ENCODE results near the gene OR4A15. TPM values are rescaled to one million over a fixed set of nuclear protein-coding genes. Genes with fewer than 3 reads are reported as not detected.

Gene OR4A15
- not detected for total RNA-seq

DNA sequence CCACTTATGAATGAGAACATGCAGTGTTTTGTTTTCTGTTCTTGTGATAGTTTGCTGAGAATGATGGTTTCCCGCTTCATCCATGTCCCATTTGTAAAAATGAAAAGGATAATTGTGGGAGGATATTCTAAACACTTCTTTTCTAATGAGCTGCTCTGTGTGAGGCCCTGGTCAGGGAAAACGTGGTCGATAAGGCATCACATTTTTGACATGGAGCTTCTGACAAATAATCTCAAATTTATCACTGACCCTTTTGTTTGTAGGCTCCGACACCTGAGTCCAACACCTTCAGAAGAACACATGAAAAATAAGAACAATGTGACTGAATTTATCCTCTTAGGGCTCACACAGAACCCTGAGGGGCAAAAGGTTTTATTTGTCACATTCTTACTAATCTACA lies at the start of gene OR4A15:
TSS of gene OR4A15 (plus strand) at position 301 of the 400 bp plus-strand sequence. CDS start at position 301, 0 bp downstream.
- H3K9me3 Mint-ChIP-seq, result peaks cover 32% of the 10 kb centered on the region
- no peaks in the 10 kb centered on the region for H3K4me1 Mint-ChIP-seq (ENCODE audit: low read depth)
- ChIA-PET POLR2A (no interaction called here), CTCF (interaction anchor here (2.3 kb wide), 1 partner anchor 16 kb away, joined by 4 read pairs; no protein-coding TSS in a partner anchor)
- H3K36me3 Mint-ChIP-seq (ENCODE audit: low read depth), result no peaks in the 10 kb centered on the region
- intact Hi-C loops (cut with micrococcal nuclease), result loop anchor here (10.0 kb wide), 1 partner anchor 83 kb away; no protein-coding TSS in a partner anchor
- H3K4me3 Mint-ChIP-seq, result no peak within 1 kb of the TSS
- DNase-seq, result no peak
- H3K27ac Mint-ChIP-seq, result no peak within 1 kb of the TSS
- no peaks in the 10 kb centered on the region for H3K27me3 Mint-ChIP-seq
- no peak for ATAC-seq
- TF ChIP-seq, protein P1, sequence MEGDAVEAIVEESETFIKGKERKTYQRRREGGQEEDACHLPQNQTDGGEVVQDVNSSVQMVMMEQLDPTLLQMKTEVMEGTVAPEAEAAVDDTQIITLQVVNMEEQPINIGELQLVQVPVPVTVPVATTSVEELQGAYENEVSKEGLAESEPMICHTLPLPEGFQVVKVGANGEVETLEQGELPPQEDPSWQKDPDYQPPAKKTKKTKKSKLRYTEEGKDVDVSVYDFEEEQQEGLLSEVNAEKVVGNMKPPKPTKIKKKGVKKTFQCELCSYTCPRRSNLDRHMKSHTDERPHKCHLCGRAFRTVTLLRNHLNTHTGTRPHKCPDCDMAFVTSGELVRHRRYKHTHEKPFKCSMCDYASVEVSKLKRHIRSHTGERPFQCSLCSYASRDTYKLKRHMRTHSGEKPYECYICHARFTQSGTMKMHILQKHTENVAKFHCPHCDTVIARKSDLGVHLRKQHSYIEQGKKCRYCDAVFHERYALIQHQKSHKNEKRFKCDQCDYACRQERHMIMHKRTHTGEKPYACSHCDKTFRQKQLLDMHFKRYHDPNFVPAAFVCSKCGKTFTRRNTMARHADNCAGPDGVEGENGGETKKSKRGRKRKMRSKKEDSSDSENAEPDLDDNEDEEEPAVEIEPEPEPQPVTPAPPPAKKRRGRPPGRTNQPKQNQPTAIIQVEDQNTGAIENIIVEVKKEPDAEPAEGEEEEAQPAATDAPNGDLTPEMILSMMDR (IDR thresholded peaks at IDR 0.05), result no peak

DNA sequence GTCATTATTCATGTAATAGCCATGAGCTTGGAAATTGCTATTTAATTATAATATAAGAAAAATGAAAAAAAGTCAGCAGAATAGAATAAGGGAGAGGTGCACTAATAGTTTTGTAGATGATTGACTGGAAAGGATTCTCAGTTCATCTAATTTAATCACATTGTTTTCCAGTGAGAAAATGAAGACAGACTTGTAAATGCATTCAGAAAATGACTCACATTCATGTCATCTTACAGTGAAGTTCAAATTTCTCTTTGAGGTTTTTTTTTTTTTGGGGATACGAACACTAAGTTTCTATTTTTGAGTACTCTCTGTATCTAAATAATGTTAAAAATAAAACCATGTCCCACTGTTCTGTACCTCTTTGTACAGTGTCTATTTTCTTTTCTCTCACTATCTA lies 43.3 kb upstream of the OR4A15 start:
- CTCF ChIA-PET, result no interaction called here
- TF ChIP-seq, protein P1 (IDR thresholded peaks at IDR 0.05), result no peak
- Mint-ChIP-seq H3K4me1 (ENCODE audit: low read depth) (no peaks in the 10 kb centered on the region), H3K36me3 (ENCODE audit: low read depth) (no peaks in the 10 kb centered on the region), H3K4me3 (no peak overlapping the region), H3K27ac (no peak overlapping the region), H3K27me3 (no peaks in the 10 kb centered on the region), H3K9me3 (peaks cover 18% of the 10 kb centered on the region)
- POLR2A ChIA-PET, result no interaction called here
- DNase-seq (no peak), ATAC-seq (no peak)
- intact Hi-C loops (cut with micrococcal nuclease), result no loop called here

DNA sequence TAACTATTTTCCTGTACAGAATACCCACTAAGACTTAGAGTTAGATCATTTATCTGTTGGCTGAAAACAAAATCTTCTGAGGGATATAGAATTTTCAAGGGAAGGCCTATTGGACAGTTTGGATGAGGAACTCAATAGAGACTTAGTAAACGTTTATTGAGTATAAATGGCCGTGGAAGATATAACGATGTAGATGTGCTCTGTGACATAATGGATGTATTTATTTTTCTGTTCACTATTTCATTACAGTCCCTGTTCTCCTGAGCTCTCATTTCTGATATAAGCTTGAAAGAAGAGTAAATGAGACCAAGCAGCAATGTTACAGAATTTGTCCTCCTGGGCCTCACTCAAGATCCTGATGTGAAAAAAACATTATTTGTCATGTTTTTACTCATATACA lies 24.9 kb upstream of the OR4A15 start, which contains the start of gene OR4A16:
TSS of gene OR4A16 (plus strand) at position 301 of the 400 bp plus-strand sequence. CDS start at position 301, 0 bp downstream.
- POLR2A ChIA-PET, result no interaction called here
- Mint-ChIP-seq H3K9me3 (peaks cover 13% of the 10 kb centered on the region), H3K27ac (no peak within 1 kb of the TSS), H3K4me3 (no peak within 1 kb of the TSS), H3K36me3 (ENCODE audit: low read depth) (no peaks in the 10 kb centered on the region), H3K4me1 (ENCODE audit: low read depth) (no peaks in the 10 kb centered on the region), H3K27me3 (no peaks in the 10 kb centered on the region)
- ATAC-seq, result no peak
- CTCF ChIA-PET, result no interaction called here
- no peak for DNase-seq
- TF ChIP-seq, protein P1 (IDR thresholded peaks at IDR 0.05), result no peak
- intact Hi-C loops (cut with micrococcal nuclease), result no loop called here

- TF ChIP-seq, protein P1 (IDR thresholded peaks at IDR 0.05), result no peak
- DNase-seq (no peak), ATAC-seq (no peak)
- H3K36me3 Mint-ChIP-seq (ENCODE audit: low read depth), result no peaks in the 10 kb centered on the region
- ChIA-PET POLR2A (no interaction called here), CTCF (no interaction called here)
- no peaks in the 10 kb centered on the region for H3K4me1 Mint-ChIP-seq (ENCODE audit: low read depth)
- H3K9me3 Mint-ChIP-seq, result peaks cover 17% of the 10 kb centered on the region
- intact Hi-C loops (cut with micrococcal nuclease), result no loop called here
- H3K4me3 Mint-ChIP-seq, result no peak overlapping the region
- H3K27me3 Mint-ChIP-seq, result no peaks in the 10 kb centered on the region
- H3K27ac Mint-ChIP-seq, result no peak overlapping the region
These were observed 22.5 kb upstream of the OR4A15 start for GRCh38 chr11:55345306-55345705.

DNA sequence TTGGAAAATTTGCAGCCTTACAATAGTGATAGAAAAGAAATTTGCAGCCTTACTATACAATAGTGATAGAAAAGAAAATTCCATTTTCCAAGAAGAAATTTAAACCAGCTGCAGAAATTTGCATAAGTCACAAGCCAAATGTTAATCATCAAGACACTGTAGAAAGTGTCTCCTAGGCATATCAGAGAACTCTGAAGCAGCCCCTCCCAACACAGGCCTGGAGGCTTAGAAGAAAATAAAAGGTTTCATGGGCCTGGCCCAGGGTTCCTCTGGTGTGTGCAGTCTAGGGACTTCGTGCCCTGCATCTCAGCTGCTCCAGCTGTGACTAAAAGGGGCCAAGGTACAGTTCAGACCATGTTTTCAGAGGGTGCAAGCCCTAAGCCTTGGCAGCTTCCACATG lies 18.7 kb upstream of the OR4A15 start:
- Mint-ChIP-seq H3K27me3 (no peaks in the 10 kb centered on the region), H3K9me3 (peaks cover 13% of the 10 kb centered on the region), H3K4me1 (ENCODE audit: low read depth) (no peaks in the 10 kb centered on the region), H3K4me3 (no peak overlapping the region), H3K36me3 (ENCODE audit: low read depth) (no peaks in the 10 kb centered on the region), H3K27ac (no peak overlapping the region)
- ChIA-PET CTCF (no interaction called here), POLR2A (no interaction called here)
- ATAC-seq, result no peak
- TF ChIP-seq, protein P1 (IDR thresholded peaks at IDR 0.05), result no peak
- no peak for DNase-seq
- intact Hi-C loops (cut with micrococcal nuclease), result no loop called here
